Neural progenitor cell (in vitro differentiated cells): Measurements from ENCODE around the gene OVCA2.

Experiments used
- EZH2 ChIP-seq: fragments of 200-600 bp; sonication (generic); IDR thresholded peaks from 2 replicates; pipeline ENCODE4 v1.6.1; 2017; ENCODE audit warnings: antibody characterized with exemption, mild to moderate bottlenecking, moderate library complexity
- EZH2phosphoT487 ChIP-seq: fragments of 200-600 bp; sonication (generic); IDR thresholded peaks from 2 replicates; pipeline ENCODE4 v1.6.1; 2017; ENCODE audit warnings: antibody characterized with exemption
- TF ChIP-seq, protein P1 (sequence below): fragments of 200-600 bp; sonication (generic); IDR thresholded peaks from 2 replicates; pipeline ENCODE4 v1.5.1; 2017; ENCODE audit warnings: antibody characterized with exemption, mild to moderate bottlenecking

GRCh38 chr17:2075336-2076086 lies 33.7 kb downstream of the OVCA2 start:
- TF ChIP-seq EZH2 (no peak), EZH2phosphoT487 (no peak)
- TF ChIP-seq, protein P1, sequence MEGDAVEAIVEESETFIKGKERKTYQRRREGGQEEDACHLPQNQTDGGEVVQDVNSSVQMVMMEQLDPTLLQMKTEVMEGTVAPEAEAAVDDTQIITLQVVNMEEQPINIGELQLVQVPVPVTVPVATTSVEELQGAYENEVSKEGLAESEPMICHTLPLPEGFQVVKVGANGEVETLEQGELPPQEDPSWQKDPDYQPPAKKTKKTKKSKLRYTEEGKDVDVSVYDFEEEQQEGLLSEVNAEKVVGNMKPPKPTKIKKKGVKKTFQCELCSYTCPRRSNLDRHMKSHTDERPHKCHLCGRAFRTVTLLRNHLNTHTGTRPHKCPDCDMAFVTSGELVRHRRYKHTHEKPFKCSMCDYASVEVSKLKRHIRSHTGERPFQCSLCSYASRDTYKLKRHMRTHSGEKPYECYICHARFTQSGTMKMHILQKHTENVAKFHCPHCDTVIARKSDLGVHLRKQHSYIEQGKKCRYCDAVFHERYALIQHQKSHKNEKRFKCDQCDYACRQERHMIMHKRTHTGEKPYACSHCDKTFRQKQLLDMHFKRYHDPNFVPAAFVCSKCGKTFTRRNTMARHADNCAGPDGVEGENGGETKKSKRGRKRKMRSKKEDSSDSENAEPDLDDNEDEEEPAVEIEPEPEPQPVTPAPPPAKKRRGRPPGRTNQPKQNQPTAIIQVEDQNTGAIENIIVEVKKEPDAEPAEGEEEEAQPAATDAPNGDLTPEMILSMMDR: no peak
